Vagina (tissue), 2 donors: Measurements from ENCODE around the gene WNT4.

Source experiments
- CTCF ChIP-seq, 3 experiments: fragments of 450-650 bp in 2 of 3; fragments of 200-600 bp in 1 of 3; sonication (generic) in 1 of 3; IDR thresholded peaks; one replicate each; pipeline ENCODE4 v1.5.1; 2017 to 2019; ENCODE audit warnings: antibody characterized with exemption in 3 of 3, mild to moderate bottlenecking in 2 of 3, moderate library complexity in 2 of 3
- POLR2A ChIP-seq, 2 donors: fragments of 450-650 bp; IDR thresholded peaks; one replicate each; pipeline ENCODE4 v1.6.1; 2017; ENCODE audit warnings: antibody characterized with exemption in 2 of 2, mild to moderate bottlenecking in 2 of 2, moderate library complexity in 2 of 2

GRCh38 chr1:22140694-22141093 lies 2.2 kb downstream of the WNT4 start:
- TF ChIP-seq CTCF (IDR thresholded peaks at IDR 0.05) = no peak
- TF ChIP-seq POLR2A (IDR thresholded peaks at IDR 0.05) = no peak
